K562 (cell line): ENCODE measurements around the gene SLIT2. TPM values are rescaled to one million over a fixed set of nuclear protein-coding genes. Genes with fewer than 3 reads are reported as not detected.

Experiments
- ATAC-seq: fragments of 200-7000 bp; cut with Tn5 transposase; 3 replicates; pipeline ENCODE4 v1.9.1; 2020; ENCODE audit warnings: moderate library complexity
- BruUV-seq: library from RNA; stranded (reverse); fragments of 400-500 nt; replicated peaks from 2 replicates; lab custom pipeline; 2021; lab: Mats Ljungman, UMichigan
- CTCF ChIA-PET: fragments of 300-600 bp; formaldehyde crosslinking; extraction: SDS; loops from one replicate; lab custom pipeline; 2021; ENCODE audit warnings: low intra/inter-chr PET ratio; lab: Yijun Ruan, JAX
- POLR2A ChIA-PET: fragments of 300-600, 350-650 bp; sonication (Branson Sonifier 250); formaldehyde crosslinking; extraction: SDS; loops from one replicate; lab custom pipeline; 2021; ENCODE audit warnings: antibody characterized with exemption, inconsistent platforms; lab: Yijun Ruan, JAX
- DNase-seq, 4 experiments: peaks; one replicate each; pipeline versions ENCODE4 v3.0.0 to v3.0.0-alpha.2; 2011 to 2018; ENCODE audit warnings: low spot score in 3 of 4, mixed read lengths in 3 of 4; ENCODE audit errors: extremely low read depth in 1 of 4
- FAIRE-seq: peaks from 2 replicates; lab custom pipeline; 2011; peaks lifted over from hg19 to GRCh38; lab: Jason Lieb, UNC
- H2AFZ ChIP-seq: 2 replicates; pipeline ENCODE4 v1.6.0; 2011; ENCODE audit warnings: low read depth, low read length, control low read depth, inconsistent platforms
- H3K27ac ChIP-seq: fragments of 200-600 bp; 3 replicates; pipeline ENCODE4 v1.8.0; 2011; ENCODE audit warnings: low read depth, mild to moderate bottlenecking, control low read depth, inconsistent platforms, low read length, moderate library complexity, mixed read lengths; ENCODE audit errors: extremely low read depth
- H3K27me3 ChIP-seq, 2 experiments: fragments of 300-600 bp in 1 of 2; 2 replicates in 1 of 2; 3 replicates in 1 of 2; pipeline versions ENCODE4 v1.6.0 to v1.8.0; 2011; ENCODE audit warnings: inconsistent platforms in 2 of 2, low read length in 2 of 2, mild to moderate bottlenecking in 1 of 2, mixed read lengths in 1 of 2, moderate library complexity in 1 of 2; ENCODE audit not compliant: control insufficient read depth in 2 of 2, insufficient read depth in 2 of 2
- H3K36me3 ChIP-seq: fragments of 300-600 bp; 3 replicates; pipeline ENCODE4 v1.8.0; 2011; ENCODE audit warnings: mild to moderate bottlenecking, low read length, inconsistent platforms; ENCODE audit not compliant: control insufficient read depth, insufficient read depth
- H3K4me1 ChIP-seq, 2 experiments: fragments of 200-600 bp in 1 of 2; replicated peaks in 1 of 2; 2 replicates in 1 of 2; 3 replicates in 1 of 2; pipeline versions ENCODE4 v1.5.1 to v1.8.0; 2011; ENCODE audit warnings: inconsistent platforms in 2 of 2, low read length in 2 of 2, mild to moderate bottlenecking in 1 of 2, mixed read lengths in 1 of 2, moderate library complexity in 1 of 2; ENCODE audit not compliant: control insufficient read depth in 2 of 2, insufficient read depth in 2 of 2
- H3K4me2 ChIP-seq: 2 replicates; pipeline ENCODE4 v1.6.1; 2011; ENCODE audit warnings: low read length, control low read depth, inconsistent platforms, mixed read lengths; ENCODE audit not compliant: insufficient read depth
- H3K4me3 ChIP-seq: fragments of 200-600 bp; sonication (generic), shearing (Covaris generic); 2 replicates; pipeline ENCODE4 v1.5.1; 2016; ENCODE audit warnings: control low read depth, inconsistent platforms
- H3K79me2 ChIP-seq: fragments of 200-600 bp; 3 replicates; pipeline ENCODE4 v1.8.0; 2011; ENCODE audit warnings: low read length, inconsistent platforms; ENCODE audit not compliant: control insufficient read depth, insufficient read depth
- H3K9ac ChIP-seq, 2 experiments: 2 replicates each; pipeline versions ENCODE4 v1.6.0 to v1.6.1; 2011; ENCODE audit warnings: low read depth in 2 of 2, low read length in 2 of 2, control low read depth in 1 of 2, inconsistent platforms in 1 of 2, mild to moderate bottlenecking in 1 of 2, mixed read lengths in 1 of 2; ENCODE audit not compliant: insufficient read depth in 1 of 2
- H3K9me1 ChIP-seq: one replicate; pipeline ENCODE4 v1.6.0; 2011; ENCODE audit warnings: inconsistent platforms, mild to moderate bottlenecking, low read length, moderate library complexity; ENCODE audit not compliant: control insufficient read depth, insufficient read depth
- H3K9me3 ChIP-seq: replicated peaks from 2 replicates; pipeline ENCODE4 v1.5.1; 2011; ENCODE audit warnings: low read depth, low read length, inconsistent platforms; ENCODE audit not compliant: control insufficient read depth, insufficient read depth
- H4K20me1 ChIP-seq: replicated peaks from 2 replicates; pipeline ENCODE4 v1.6.1; 2011; ENCODE audit warnings: low read length, inconsistent platforms, mixed read lengths; ENCODE audit not compliant: control insufficient read depth, insufficient read depth
- CBFA2T3 ChIP-seq: fragments of 450-650 bp; IDR thresholded peaks from 2 replicates; pipeline ENCODE4 v1.6.1; 2017
- CREBBP ChIP-seq: IDR thresholded peaks from one replicate; pipeline ENCODE4 v1.6.1; 2012; ENCODE audit warnings: low read depth, mild to moderate bottlenecking, control low read depth, inconsistent platforms, low read length
- MCM5 ChIP-seq: fragments of 450-650 bp; IDR thresholded peaks from 2 replicates; pipeline ENCODE4 v1.6.1; 2016; ENCODE audit warnings: low read depth
- NFATC3 ChIP-seq: fragments of 450-650 bp; IDR thresholded peaks from 2 replicates; pipeline ENCODE4 v1.6.1; 2017; ENCODE audit warnings: mild to moderate bottlenecking
- PATZ1 ChIP-seq: fragments of 250-450 bp; sonication (Bioruptor Pico); IDR thresholded peaks from 2 replicates; pipeline ENCODE4 v1.5.0; 2020; ENCODE audit warnings: mild to moderate bottlenecking, borderline replicate concordance
- POU5F1 ChIP-seq: fragments of 150-350 bp; IDR thresholded peaks from 2 replicates; pipeline ENCODE4 v1.6.1; 2014; ENCODE audit warnings: borderline replicate concordance, low read length, low read depth, mild to moderate bottlenecking; ENCODE audit not compliant: partially characterized antibody
- RUNX1 ChIP-seq: sonication (generic); IDR thresholded peaks from 2 replicates; pipeline ENCODE4 v1.6.1; 2016; ENCODE audit warnings: antibody characterized with exemption, low read depth
- SNAPC5 ChIP-seq: fragments of 250-450 bp; sonication (Bioruptor Pico); IDR thresholded peaks from 2 replicates; pipeline ENCODE4 v1.8.0; 2021; ENCODE audit warnings: moderate library complexity, mild to moderate bottlenecking, inconsistent platforms
- SP1 ChIP-seq: sonication (generic); formaldehyde crosslinking; IDR thresholded peaks from 2 replicates; pipeline ENCODE4 v1.8.1; 2022; ENCODE audit warnings: mild to moderate bottlenecking, missing genetic modification reagents
- VEZF1 ChIP-seq: fragments of 200-800 bp; sonication (Bioruptor generic); IDR thresholded peaks from 2 replicates; pipeline ENCODE4 v1.6.1; 2017; ENCODE audit warnings: missing genetic modification characterization, missing compliant biosample characterization
- XRCC3 ChIP-seq: fragments of 450-650 bp; IDR thresholded peaks from 2 replicates; pipeline ENCODE4 v1.6.1; 2017; ENCODE audit warnings: mild to moderate bottlenecking, moderate library complexity
- in situ Hi-C: fragments of 300-500 bp; cut with MboI; formaldehyde crosslinking; loops from 4 replicates; pipeline ENCODE4 v1.15.0; 2018; ENCODE audit warnings: inconsistent platforms, mixed read lengths
- intact Hi-C: fragments of 100-400 bp; cut with micrococcal nuclease; formaldehyde crosslinking; loops from 2 replicates; pipeline ENCODE4 v1.14.2; 2022
- polyA plus RNA-seq, 8 experiments: library from polyadenylated mRNA; depleted of rRNA in 4 of 8; stranded (reverse) in 5 of 8; unstranded in 3 of 8; fragments of >200 nt; fragmentation: Nextera tagmentation in 2 of 8; fragmentation: Illumina TruSeq in 1 of 8; extraction: Ambion mirVana in 2 of 8; extraction: Trizol in 1 of 8; gene quantifications; 2 replicates each; pipeline versions ENCODE4 v1.2.1 to v1.2.3, GENCODE V29; 2011 to 2014; ENCODE audit warnings: inconsistent platforms in 1 of 8, missing spikeins in 1 of 8
- total RNA-seq, 7 experiments: library from RNA; depleted of rRNA in 6 of 7; stranded (reverse); fragments of >200 nt in 6 of 7; fragmentation: Illumina TruSeq in 2 of 7; extraction: Trizol in 2 of 7; gene quantifications; 2 replicates each; pipeline versions ENCODE4 v1.2.1 to v1.2.3, GENCODE V29; 2011 to 2021; ENCODE audit warnings: low replicate concordance in 1 of 7

The SLIT2 gene
- total and polyA plus RNA-seq, 9 of the 15 experiments (the other 6 are each of a cell fraction or from before 2014, with no cell fraction given) = 1.8 to 8.1 (median 4.1) TPM

- intact Hi-C loops = loop anchor here (10.0 kb wide), 2 partner anchors 386 to 1466 kb away; no protein-coding TSS in a partner anchor
- Histone ChIP-seq H3K9me3 (no peaks in the 10 kb centered on the region), H3K9me1 (no peaks in the 10 kb centered on the region), H3K36me3 (no peaks in the 10 kb centered on the region), H3K27ac (no peak overlapping the region), H3K27me3 (no peaks in the 10 kb centered on the region), H3K79me2 (no peaks in the 10 kb centered on the region), H3K4me3 (no peak overlapping the region), H4K20me1 (no peaks in the 10 kb centered on the region), H2AFZ (no peak overlapping the region), H3K4me1 (no peaks in the 10 kb centered on the region), H3K4me2 (no peak overlapping the region), H3K9ac (no peak overlapping the region)
- CTCF ChIA-PET = no interaction called here
- TF ChIP-seq RUNX1 (no peak), MCM5 (no peak), PATZ1 (no peak), VEZF1 (CRISPR knock-in tag) (no peak), XRCC3 (no peak), CBFA2T3 (no peak), NFATC3 (no peak), CREBBP (no peak), SP1 (CRISPR knock-in tag) (no peak), POU5F1 (no peak), SNAPC5 (CRISPR knock-in tag) (no peak)
- no peak for DNase-seq
- in situ Hi-C loops = no loop called here
- POLR2A ChIA-PET = no interaction called here
- ATAC-seq = no peak
- FAIRE-seq = no peak
- no TSS peak for BruUV-seq
Measured at GRCh38 chr4:20298455-20298854, 46.8 kb downstream of the SLIT2 start.
